HL-60 (cell line): ENCODE data around the gene SUPT6H.

Experiments
- DNase-seq, 2 experiments: peaks; one replicate each; pipeline ENCODE4 v3.0.0-alpha.2; 2010 to 2020; ENCODE audit warnings: low read depth in 1 of 2, low spot score in 1 of 2
- H3K27ac ChIP-seq: fragments of 250-450 bp; sonication (Bioruptor Pico); replicated peaks from 2 replicates; pipeline ENCODE4 v1.5.1; 2020; ENCODE audit warnings: mild to moderate bottlenecking, moderate library complexity
- H3K27me3 ChIP-seq: fragments of 250-450 bp; sonication (Bioruptor Pico); 2 replicates; pipeline ENCODE4 v1.5.1; 2021; ENCODE audit warnings: mild to moderate bottlenecking, moderate library complexity; ENCODE audit not compliant: insufficient read depth, poor library complexity, severe bottlenecking
- H3K4me3 ChIP-seq: replicated peaks from 2 replicates; pipeline ENCODE4 v1.5.1; 2011; ENCODE audit warnings: mild to moderate bottlenecking, control low read depth, low read length; ENCODE audit not compliant: insufficient read depth
- CTCF ChIP-seq: IDR thresholded peaks from one replicate; pipeline ENCODE4 v1.5.1; 2011; ENCODE audit warnings: low read length, control low read depth, inconsistent platforms; ENCODE audit not compliant: insufficient read depth
- GABPA ChIP-seq: IDR thresholded peaks from 2 replicates; pipeline ENCODE4 v1.6.1; 2012; ENCODE audit warnings: low read depth
- POLR2AphosphoS5 ChIP-seq: IDR thresholded peaks from 2 replicates; pipeline ENCODE4 v1.6.1; 2012; ENCODE audit warnings: low read depth
- REST ChIP-seq: IDR thresholded peaks from 2 replicates; pipeline ENCODE4 v1.6.1; 2012; ENCODE audit warnings: low read depth; ENCODE audit not compliant: insufficient replicate concordance
- SPI1 ChIP-seq: IDR thresholded peaks from 2 replicates; pipeline ENCODE4 v1.6.1; 2012; ENCODE audit warnings: low read depth, mild to moderate bottlenecking, borderline replicate concordance

The SUPT6H gene

GRCh38 chr17:28706471-28707338 lies 44.7 kb downstream of the SUPT6H start:
- Histone ChIP-seq H3K27me3 (no peaks in the 10 kb centered on the region), H3K4me3 (no peak overlapping the region), H3K27ac (no peak overlapping the region)
- DNase-seq = no peak
- TF ChIP-seq REST (no peak), GABPA (no peak), POLR2AphosphoS5 (no peak), CTCF (no peak), SPI1 (no peak)

GRCh38 chr17:28707339-28707720 lies 45.3 kb downstream of the SUPT6H start:
- no peak overlapping the region for H3K27ac ChIP-seq
- no peak for TF ChIP-seq POLR2AphosphoS5
- TF ChIP-seq SPI1 = no peak
- TF ChIP-seq REST = no peak
- TF ChIP-seq GABPA = no peak
- no peak for TF ChIP-seq CTCF
- H3K27me3 ChIP-seq = no peaks in the 10 kb centered on the region
- no peak overlapping the region for H3K4me3 ChIP-seq
- DNase-seq = no peak

GRCh38 chr17:28710861-28711722 lies 49.1 kb downstream of the SUPT6H start:
- Histone ChIP-seq H3K27ac (peak overlapping the region; percentile 69), H3K27me3 (peaks cover 2% of the 10 kb centered on the region), H3K4me3 (peak overlapping the region; percentile 62)
- no peak; the same call in 1 of the 2 replicates for TF ChIP-seq POLR2AphosphoS5
- TF ChIP-seq GABPA = no peak
- TF ChIP-seq CTCF = no peak
- no peak for TF ChIP-seq REST
- TF ChIP-seq SPI1 = no peak
- DNase-seq = peak; percentile 74 to 85
